Heart left ventricle (tissue), 16 donors: ENCODE data around the gene SLCO3A1. TPM values are rescaled to one million over a fixed set of nuclear protein-coding genes. Genes with fewer than 3 reads are reported as not detected.

Experiments
- ATAC-seq, 4 donors: fragments of 200-7000 bp; cut with Tn5 transposase; one replicate each; pipeline ENCODE4 v1.9.1; 2020 to 2022; ENCODE audit warnings: moderate library complexity in 4 of 4, mild to moderate bottlenecking in 3 of 4, moderate number of reproducible peaks in 1 of 4
- DNase-seq, 5 donors: peaks; one replicate each; pipeline ENCODE4 v3.0.0-alpha.2; 2020
- H3K27ac ChIP-seq, 12 donors: fragments of 200-600 bp; sonication (generic) in 4 of 12; one replicate each; pipeline versions ENCODE4 v1.5.0 to v1.8.0; 2016 to 2022; ENCODE audit warnings: mild to moderate bottlenecking in 2 of 12
- H3K27me3 ChIP-seq, 9 donors: fragments of 200-600 bp; sonication (generic) in 2 of 9; one replicate each; pipeline versions ENCODE4 v1.5.1 to v1.8.0; 2016 to 2022; ENCODE audit warnings: mild to moderate bottlenecking in 3 of 9
- H3K36me3 ChIP-seq, 9 donors: fragments of 200-600 bp; sonication (generic) in 2 of 9; one replicate each; pipeline versions ENCODE4 v1.5.0 to v1.8.0; 2018 to 2022; ENCODE audit warnings: mild to moderate bottlenecking in 2 of 9
- H3K4me1 ChIP-seq, 12 donors: fragments of 200-600 bp; sonication (generic) in 4 of 12; one replicate each; pipeline versions ENCODE4 v1.5.0 to v1.8.0; 2016 to 2022; ENCODE audit warnings: mild to moderate bottlenecking in 3 of 12
- H3K4me3 ChIP-seq, 12 donors: fragments of 200-600 bp; sonication (generic) in 4 of 12; one replicate each; pipeline versions ENCODE4 v1.5.0 to v1.8.0; 2017 to 2022; ENCODE audit warnings: mild to moderate bottlenecking in 9 of 12, moderate library complexity in 4 of 12
- H3K9me3 ChIP-seq, 12 donors: fragments of 200-600 bp; sonication (generic) in 4 of 12; one replicate each; pipeline versions ENCODE4 v1.5.0 to v1.8.0; 2016 to 2022; ENCODE audit warnings: mild to moderate bottlenecking in 1 of 12
- CTCF ChIP-seq, 12 donors: fragments of 200-600 bp; sonication (generic) in 4 of 12; IDR thresholded peaks; one replicate each; pipeline versions ENCODE4 v1.5.0 to v1.8.0; 2018 to 2022; ENCODE audit warnings: antibody characterized with exemption in 12 of 12, mild to moderate bottlenecking in 5 of 12
- POLR2A ChIP-seq, 2 donors: fragments of 450-650 bp; IDR thresholded peaks; one replicate each; pipeline ENCODE4 v1.6.1; 2017; ENCODE audit warnings: antibody characterized with exemption in 2 of 2, mild to moderate bottlenecking in 2 of 2, moderate library complexity in 2 of 2
- WGBS, 4 donors: extraction: QIAGEN DNeasy Blood & Tissue Kit in 2 of 4; methylation state at CpG; one replicate each; pipeline versions ENCODE4 v1.1.5 to v1.1.7; 2013 to 2018; 5-methylcytosine and 5-hydroxymethylcytosine counted together
- intact Hi-C, 10 donors: fragments of 100-400 bp; cut with DNase I; formaldehyde crosslinking; loops; one replicate each; pipeline versions ENCODE4 v1.11.1 to v1.14.2; 2022
- polyA plus RNA-seq, 2 donors: library from polyadenylated mRNA; stranded (reverse); fragments of 200-250 nt; gene quantifications; one replicate each; pipeline ENCODE4 v1.2.3, GENCODE V29; 2013
- total RNA-seq, 9 donors: library from RNA; depleted of rRNA in 2 of 9; stranded (reverse); fragments of >200 nt in 2 of 9; fragmentation: NEBNext Ultra II Directional in 3 of 9; extraction: Animal tissue kit (Norgen Biotek cat#: 25700) in 3 of 9; gene quantifications; one replicate each; pipeline versions ENCODE4 v1.1.0 to v1.2.4, GENCODE V29; 2016 to 2023
- donor health status: ischemic (EF 13 %, LVEDD 7.1; RV severe dilation, severe dysfunction).
- donor health status: healthy with polysubstance abuse.
- donor health status: DM: no; HTN: yes; CAD: no.
- donor health status: DM: no; HTN: no; CAD: no.
- donor health status: ischemic (EF 25% LVEDD 6.9; RV normal size, moderate dysfunction).
- donor health status: ischemic (EF 25% LVEDD 5.7; RV mildly dilated, moderate dysfunction).
- donor health status: healthy.
- donor health status: DM: yes; HTN: yes; CAD: no.
- donor health status: ischemic (EF 35%, LVEDD 5.7; RV mildly dilated, moderate dysfunction).
- donor health status: nonischemic (EF 11% LVEDD 7.7; RV severe dilation, severe dysfunction).
- donor health status: DM: yes; HTN: yes; CAD: no.
- donor health status: PGD.
- donor health status: ischemic (EF 29% LVEDD 5.4; RV normal size, mild dysfunction).
- donor health status: nonischemic (EF 23%, LVEDD 6.1; RV moderate dilation, normal function).

Gene SLCO3A1
- total and polyA plus RNA-seq, 11 donors = 26.3 to 64.2 (median 50.2) TPM

GRCh38 chr15:91889111-91889815 lies 35.8 kb downstream of the SLCO3A1 start:
- no peak overlapping the region for H3K4me3 ChIP-seq
- 85 to 96% (median 95%) methylated on average over 2 of the region's 2 CpGs for whole genome bisulfite sequencing, 4 donors

GRCh38 chr15:91890614-91891013 lies 37.1 kb downstream of the SLCO3A1 start:
- Histone ChIP-seq H3K27me3 (no peaks in the 10 kb centered on the region), H3K4me1 (peaks cover 3 to 89% (median 57%) of the 10 kb centered on the region in 12 donors), H3K4me3 (no peak overlapping the region), H3K36me3 (peaks cover 0 to 7% (median 0%) of the 10 kb centered on the region in 9 donors), H3K27ac (no peak overlapping the region), H3K9me3 (peaks cover 0 to 12% (median 0%) of the 10 kb centered on the region in 12 donors)
- 93 to 95% (median 94%) methylated on average over 2 of the region's 2 CpGs for WGBS, 4 donors
- TF ChIP-seq POLR2A (IDR thresholded peaks at IDR 0.05) (no peak), CTCF (IDR thresholded peaks at IDR 0.05) (no peak)
- DNase-seq (no peak), ATAC-seq (no peak)
- intact Hi-C loops = loop anchor here in 1 of 10 donors (5.0 kb wide), 1 partner anchor 37 kb away; no protein-coding TSS in a partner anchor

More at GRCh38 chr15:91889111-91889815, 35.8 kb downstream of the SLCO3A1 start:
- TF ChIP-seq CTCF (IDR thresholded peaks at IDR 0.05) = no peak
- no peak for TF ChIP-seq POLR2A (IDR thresholded peaks at IDR 0.05)
- ATAC-seq (no peak), DNase-seq (no peak)
- Histone ChIP-seq H3K27me3 (no peaks in the 10 kb centered on the region), H3K27ac (no peak overlapping the region), H3K4me1 (peaks cover 3 to 82% (median 49%) of the 10 kb centered on the region in 12 donors), H3K36me3 (peaks cover 0 to 7% (median 0%) of the 10 kb centered on the region in 9 donors), H3K9me3 (peaks cover 0 to 12% (median 0%) of the 10 kb centered on the region in 12 donors)
- intact Hi-C loops = loop anchor here in 2 of 10 donors (5.0 kb wide), 2 partner anchors 33 to 83 kb away; no protein-coding TSS in a partner anchor

GRCh38 chr15:91891101-91891500 lies 37.6 kb downstream of the SLCO3A1 start:
- no peak for ATAC-seq
- WGBS, 4 donors = 59 to 84% (median 71%) methylated on average over 1 of the region's 1 CpG
- Histone ChIP-seq H3K4me1 (peaks cover 3 to 92% (median 58%) of the 10 kb centered on the region in 12 donors), H3K27me3 (no peaks in the 10 kb centered on the region), H3K9me3 (peaks cover 0 to 12% (median 0%) of the 10 kb centered on the region in 12 donors), H3K4me3 (no peak overlapping the region), H3K36me3 (peaks cover 0 to 7% (median 0%) of the 10 kb centered on the region in 9 donors), H3K27ac (peak overlapping the region in 4 of 12 donors; percentile 27 to 80 (median 66))
- TF ChIP-seq POLR2A (IDR thresholded peaks at IDR 0.05) (no peak), CTCF (IDR thresholded peaks at IDR 0.05) (no peak)
- DNase-seq = no peak
- intact Hi-C loops = loop anchor here in 1 of 10 donors (5.0 kb wide), 1 partner anchor 36 kb away; no protein-coding TSS in a partner anchor

GRCh38 chr15:91891788-91892345 lies 38.4 kb downstream of the SLCO3A1 start:
- Histone ChIP-seq H3K4me1 (peaks cover 3 to 90% (median 51%) of the 10 kb centered on the region in 12 donors), H3K27ac (peak overlapping the region in 10 of 12 donors; percentile 1 to 80 (median 34)), H3K27me3 (no peaks in the 10 kb centered on the region), H3K4me3 (no peak overlapping the region), H3K9me3 (peaks cover 0 to 12% (median 0%) of the 10 kb centered on the region in 12 donors), H3K36me3 (peaks cover 0 to 7% (median 0%) of the 10 kb centered on the region in 9 donors)
- WGBS, 4 donors = 59 to 72% (median 66%) methylated on average over 5 of the region's 5 CpGs
- TF ChIP-seq CTCF (IDR thresholded peaks at IDR 0.05) = no peak
- no peak for TF ChIP-seq POLR2A (IDR thresholded peaks at IDR 0.05)
- peak; percentile 47 to 69 (median 60) for ATAC-seq
- peak in 3 of 5 donors; percentile 42 to 72 (median 47) for DNase-seq
- intact Hi-C loops = loop anchor here in 1 of 10 donors (5.0 kb wide), 1 partner anchor 35 kb away; no protein-coding TSS in a partner anchor
